Measurements from ENCODE around the gene ANKRD33B. TPM values are rescaled to one million over a fixed set of nuclear protein-coding genes. Genes with fewer than 3 reads are reported as not detected.

ANKRD33B gene
- total RNA-seq, 1 experiment from 2014 or later: 3.1 TPM

DNA sequence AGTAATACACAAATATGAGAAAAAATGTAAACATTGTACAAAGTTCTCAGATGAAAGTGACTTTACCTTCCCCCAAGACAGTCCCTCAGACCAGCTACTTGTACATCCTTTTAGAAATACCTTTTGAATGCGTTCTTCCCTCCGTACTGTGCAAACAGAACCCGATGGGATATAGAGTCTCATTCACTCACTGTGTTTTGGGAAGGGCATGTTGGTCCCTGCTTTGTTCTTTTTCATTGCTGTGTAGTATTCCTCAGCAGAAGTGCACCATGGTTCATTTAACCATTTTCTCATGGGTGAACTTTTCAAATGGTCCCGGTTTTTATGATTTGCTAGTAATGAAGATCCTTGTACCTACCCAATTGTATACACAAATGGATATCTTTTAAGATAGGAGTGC lies 94.4 kb downstream of the ANKRD33B start:
- intact Hi-C loops (cut with micrococcal nuclease): no loop called here
- H3K36me3 Mint-ChIP-seq (ENCODE audit: insufficient read depth, unreplicated experiment): no peaks in the 10 kb centered on the region
- TF ChIP-seq CTCF (IDR thresholded peaks at IDR 0.05; ENCODE audit: unreplicated experiment): no peak
- H3K4me3 Mint-ChIP-seq (ENCODE audit: unreplicated experiment): no peak overlapping the region
- no peak overlapping the region for H3K27ac Mint-ChIP-seq (ENCODE audit: low read depth, unreplicated experiment)
- H3K4me1 Mint-ChIP-seq (ENCODE audit: insufficient read depth, unreplicated experiment): no peaks in the 10 kb centered on the region
- no peak for DNase-seq (ENCODE audit: unreplicated experiment)
- no peaks in the 10 kb centered on the region for H3K27me3 Mint-ChIP-seq (ENCODE audit: insufficient read depth, unreplicated experiment)
- no peaks in the 10 kb centered on the region for H3K9me3 Mint-ChIP-seq (ENCODE audit: unreplicated experiment)
- CTCF ChIA-PET: interaction anchor here (0.6 kb wide), 1 partner anchor 20 kb away, joined by 3 read pairs; no protein-coding TSS in a partner anchor
- BruUV-seq (replicated peaks): no TSS peak
- POLR2A ChIA-PET: no interaction called here

GRCh38 chr5:10660135-10660534 lies 96.3 kb downstream of the ANKRD33B start:
- no peak overlapping the region for H3K27ac Mint-ChIP-seq (ENCODE audit: low read depth, unreplicated experiment)
- no peaks in the 10 kb centered on the region for H3K4me1 Mint-ChIP-seq (ENCODE audit: insufficient read depth, unreplicated experiment)
- ChIA-PET POLR2A (no interaction called here), CTCF (no interaction called here)
- no peaks in the 10 kb centered on the region for H3K27me3 Mint-ChIP-seq (ENCODE audit: insufficient read depth, unreplicated experiment)
- TF ChIP-seq CTCF (IDR thresholded peaks at IDR 0.05; ENCODE audit: unreplicated experiment): no peak
- intact Hi-C loops (cut with micrococcal nuclease): no loop called here
- H3K4me3 Mint-ChIP-seq (ENCODE audit: unreplicated experiment): no peak overlapping the region
- H3K9me3 Mint-ChIP-seq (ENCODE audit: unreplicated experiment): no peaks in the 10 kb centered on the region
- no TSS peak for BruUV-seq (replicated peaks)
- no peak for DNase-seq (ENCODE audit: unreplicated experiment)
- H3K36me3 Mint-ChIP-seq (ENCODE audit: insufficient read depth, unreplicated experiment): no peaks in the 10 kb centered on the region

- POLR2A ChIA-PET: no interaction called here
- no peak overlapping the region for H3K27ac Mint-ChIP-seq (ENCODE audit: low read depth, unreplicated experiment)
Observed at GRCh38 chr5:10660720-10661387, 97.0 kb downstream of the ANKRD33B start.

GRCh38 chr5:10661401-10661800 lies 97.5 kb downstream of the ANKRD33B start:
- H3K36me3 Mint-ChIP-seq (ENCODE audit: insufficient read depth, unreplicated experiment): no peaks in the 10 kb centered on the region
- no peaks in the 10 kb centered on the region for H3K4me1 Mint-ChIP-seq (ENCODE audit: insufficient read depth, unreplicated experiment)
- no TSS peak for BruUV-seq (replicated peaks)

More at GRCh38 chr5:10660720-10661387, 97.0 kb downstream of the ANKRD33B start:
- intact Hi-C loops (cut with micrococcal nuclease): no loop called here
- no TSS peak for BruUV-seq (replicated peaks)
- H3K27me3 Mint-ChIP-seq (ENCODE audit: insufficient read depth, unreplicated experiment): no peaks in the 10 kb centered on the region
- no peaks in the 10 kb centered on the region for H3K4me1 Mint-ChIP-seq (ENCODE audit: insufficient read depth, unreplicated experiment)
- H3K4me3 Mint-ChIP-seq (ENCODE audit: unreplicated experiment): no peak overlapping the region
- DNase-seq (ENCODE audit: unreplicated experiment): no peak
- H3K9me3 Mint-ChIP-seq (ENCODE audit: unreplicated experiment): no peaks in the 10 kb centered on the region
- CTCF ChIA-PET: no interaction called here
- TF ChIP-seq CTCF (IDR thresholded peaks at IDR 0.05; ENCODE audit: unreplicated experiment): no peak
- no peaks in the 10 kb centered on the region for H3K36me3 Mint-ChIP-seq (ENCODE audit: insufficient read depth, unreplicated experiment)

More at GRCh38 chr5:10661401-10661800, 97.5 kb downstream of the ANKRD33B start:
- POLR2A ChIA-PET: no interaction called here
- H3K27ac Mint-ChIP-seq (ENCODE audit: low read depth, unreplicated experiment): no peak overlapping the region
- no peaks in the 10 kb centered on the region for H3K27me3 Mint-ChIP-seq (ENCODE audit: insufficient read depth, unreplicated experiment)
- no peaks in the 10 kb centered on the region for H3K9me3 Mint-ChIP-seq (ENCODE audit: unreplicated experiment)
- CTCF ChIA-PET: no interaction called here
- TF ChIP-seq CTCF (IDR thresholded peaks at IDR 0.05; ENCODE audit: unreplicated experiment): no peak
- no peak overlapping the region for H3K4me3 Mint-ChIP-seq (ENCODE audit: unreplicated experiment)
- intact Hi-C loops (cut with micrococcal nuclease): no loop called here
- no peak for DNase-seq (ENCODE audit: unreplicated experiment)
